K562 (cell line): ENCODE measurements around the gene TEDDM1.

Experiments used
- EZH2 ChIP-seq: IDR thresholded peaks from 2 replicates; pipeline ENCODE4 v1.6.1; 2012; ENCODE audit warnings: low read depth, mild to moderate bottlenecking, inconsistent platforms, low read length, borderline replicate concordance
- FOXK1 ChIP-seq: sonication (generic); formaldehyde crosslinking; IDR thresholded peaks from 2 replicates; pipeline ENCODE4 v1.8.0; 2022; ENCODE audit warnings: missing genetic modification reagents, mild to moderate bottlenecking, borderline replicate concordance
- MAX ChIP-seq: sonication (generic); formaldehyde crosslinking; IDR thresholded peaks from 2 replicates; pipeline ENCODE4 v1.9.0; 2022; ENCODE audit warnings: mild to moderate bottlenecking, missing genetic modification reagents
- STAT5A ChIP-seq: IDR thresholded peaks from 2 replicates; pipeline ENCODE4 v1.6.1; 2012; ENCODE audit warnings: low read length, inconsistent platforms, borderline replicate concordance
- STAT5B ChIP-seq: fragments of 250-450 bp; sonication (Bioruptor Pico); IDR thresholded peaks from 2 replicates; pipeline ENCODE4 v1.8.0; 2021; ENCODE audit warnings: mild to moderate bottlenecking, inconsistent platforms
- TCF7 ChIP-seq: sonication (generic); IDR thresholded peaks from 2 replicates; pipeline ENCODE4 v1.6.1; 2016; ENCODE audit warnings: antibody characterized with exemption, borderline replicate concordance
- ZNF347 ChIP-seq: fragments of 450-650 bp; formaldehyde crosslinking; IDR thresholded peaks from 2 replicates; pipeline ENCODE4 v1.4.0; 2020; ENCODE audit warnings: low read depth, mild to moderate bottlenecking, moderate library complexity
- ZZZ3 ChIP-seq: fragments of 450-650 bp; IDR thresholded peaks from 2 replicates; pipeline ENCODE4 v1.6.1; 2016; ENCODE audit warnings: antibody characterized with exemption, mild to moderate bottlenecking, moderate library complexity

GRCh38 chr1:182447660-182448059, 47.2 kb upstream of the TEDDM1 start:
- TF ChIP-seq STAT5B (CRISPR knock-in tag) (no peak), EZH2 (no peak), FOXK1 (CRISPR knock-in tag) (no peak), ZNF347 (CRISPR knock-in tag) (no peak), MAX (CRISPR knock-in tag) (no peak), TCF7 (no peak), STAT5A (no peak), ZZZ3 (no peak)
